OCI-LY7 (cell line): ENCODE data around the gene IQUB. TPM values are rescaled to one million over a fixed set of nuclear protein-coding genes. Genes with fewer than 3 reads are reported as not detected.

Source experiments
- BruUV-seq: library from RNA; stranded (reverse); fragments of 400-500 nt; replicated peaks from 2 replicates; lab custom pipeline; 2021; lab: Mats Ljungman, UMichigan
- CTCF ChIA-PET: fragments of 300-600 bp; sonication (Branson Sonifier 250); formaldehyde crosslinking; loops from one replicate; lab custom pipeline; 2022; ENCODE audit warnings: antibody characterized with exemption; ENCODE audit not compliant: unreplicated experiment; lab: Charles Lee
- POLR2A ChIA-PET: fragments of 300-600 bp; sonication (Branson Sonifier 250); formaldehyde crosslinking; loops from one replicate; lab custom pipeline; 2022; ENCODE audit warnings: antibody characterized with exemption; lab: Charles Lee
- DNase-seq: peaks from one replicate; pipeline ENCODE4 v3.0.0-alpha.2; 2015; ENCODE audit warnings: low spot score
- H2AFZ ChIP-seq: fragments of 200-600 bp; sonication (generic), shearing (Covaris generic); 2 replicates; pipeline ENCODE4 v1.6.1; 2014; ENCODE audit warnings: mild to moderate bottlenecking, antibody characterized with exemption, low read length, moderate library complexity
- H3K27ac ChIP-seq: fragments of 200-600 bp; sonication (generic); 2 replicates; pipeline ENCODE4 v1.5.1; 2014; ENCODE audit warnings: mixed run types, low read depth, mild to moderate bottlenecking, moderate library complexity, low read length, inconsistent platforms; ENCODE audit not compliant: poor library complexity, severe bottlenecking
- H3K36me3 ChIP-seq: fragments of 200-600 bp; sonication (generic); 2 replicates; pipeline ENCODE4 v1.6.1; 2014; ENCODE audit warnings: mild to moderate bottlenecking, antibody characterized with exemption, low read length, moderate library complexity, mixed read lengths; ENCODE audit not compliant: insufficient read depth
- H3K4me1 ChIP-seq: fragments of 200-600 bp; sonication (generic); 2 replicates; pipeline ENCODE4 v1.5.1; 2014; ENCODE audit warnings: mild to moderate bottlenecking, low read length; ENCODE audit not compliant: insufficient read depth, poor library complexity, severe bottlenecking
- H3K4me2 ChIP-seq: fragments of 200-600 bp; sonication (generic); 2 replicates; pipeline ENCODE4 v1.6.1; 2014; ENCODE audit warnings: mild to moderate bottlenecking, low read length
- H3K4me3 ChIP-seq: fragments of 200-600 bp; sonication (generic); 2 replicates; pipeline ENCODE4 v1.5.1; 2014; ENCODE audit warnings: mild to moderate bottlenecking, low read depth, low read length; ENCODE audit not compliant: poor library complexity, severe bottlenecking
- H3K79me2 ChIP-seq: fragments of 200-600 bp; sonication (generic); 2 replicates; pipeline ENCODE4 v1.6.1; 2016; ENCODE audit warnings: low read depth, mild to moderate bottlenecking, low read length, moderate library complexity, mixed read lengths; ENCODE audit not compliant: insufficient read depth
- H3K9me2 ChIP-seq: fragments of 200-600 bp; sonication (generic); 2 replicates; pipeline ENCODE4 v1.6.1; 2016; ENCODE audit warnings: mild to moderate bottlenecking, low read length, mixed read lengths; ENCODE audit not compliant: insufficient read depth
- H3K9me3 ChIP-seq: fragments of 200-600 bp; sonication (generic); 2 replicates; pipeline ENCODE4 v1.6.1; 2014; ENCODE audit warnings: mild to moderate bottlenecking, mixed run types, low read length, mixed read lengths
- H4K20me1 ChIP-seq: fragments of 200-600 bp; sonication (generic); 2 replicates; pipeline ENCODE4 v1.6.1; 2014; ENCODE audit warnings: mild to moderate bottlenecking, antibody characterized with exemption, low read length, moderate library complexity, mixed read lengths; ENCODE audit not compliant: insufficient read depth
- EZH2phosphoT487 ChIP-seq: fragments of 200-600 bp; sonication (generic); IDR thresholded peaks from 2 replicates; pipeline ENCODE4 v1.6.1; 2018; ENCODE audit warnings: low read depth, borderline replicate concordance, mild to moderate bottlenecking, mixed run types, antibody characterized with exemption, low read length, moderate library complexity, mixed read lengths
- intact Hi-C: fragments of 100-400 bp; cut with micrococcal nuclease; formaldehyde crosslinking; loops from one replicate; pipeline ENCODE4 v1.10.0; 2022; ENCODE audit not compliant: unreplicated experiment
- total RNA-seq, 2 experiments: library from RNA; depleted of rRNA in 1 of 2; stranded (reverse); fragments of >200 nt in 1 of 2; shearing (Covaris generic) in 1 of 2; gene quantifications; 2 replicates each; pipeline ENCODE4 v1.2.3, GENCODE V29; 2014 to 2022
- TF ChIP-seq, protein P1 (sequence below): fragments of 200-600 bp; sonication (generic); conservative IDR thresholded peaks from 2 replicates; pipeline ENCODE4 v1.5.1; 2014; ENCODE audit warnings: mild to moderate bottlenecking, antibody characterized with exemption, low read length, moderate library complexity, mixed read lengths

IQUB gene
- total RNA-seq, 2 experiments from 2014 or later, result 0.09 to 0.32 TPM

- Histone ChIP-seq H3K79me2 (no peaks in the 10 kb centered on the region), H3K27ac (no peak overlapping the region), H3K4me1 (no peaks in the 10 kb centered on the region), H3K4me2 (no peak overlapping the region), H3K4me3 (no peak overlapping the region), H3K36me3 (no peaks in the 10 kb centered on the region), H2AFZ (no peak overlapping the region), H3K9me3 (no peaks in the 10 kb centered on the region), H3K9me2 (no peaks in the 10 kb centered on the region), H4K20me1 (no peaks in the 10 kb centered on the region)
- no peak for DNase-seq
- ChIA-PET POLR2A (interaction anchor here (0.6 to 2.0 kb wide), 8 partner anchors 12 to 1365 kb away, joined by 3 to 7 read pairs (median 3); partner anchors contain the start of gene NDUFA5), CTCF (no interaction called here)
- no TSS peak for BruUV-seq
- intact Hi-C loops, result no loop called here
- TF ChIP-seq EZH2phosphoT487, result no peak
- TF ChIP-seq, protein P1, sequence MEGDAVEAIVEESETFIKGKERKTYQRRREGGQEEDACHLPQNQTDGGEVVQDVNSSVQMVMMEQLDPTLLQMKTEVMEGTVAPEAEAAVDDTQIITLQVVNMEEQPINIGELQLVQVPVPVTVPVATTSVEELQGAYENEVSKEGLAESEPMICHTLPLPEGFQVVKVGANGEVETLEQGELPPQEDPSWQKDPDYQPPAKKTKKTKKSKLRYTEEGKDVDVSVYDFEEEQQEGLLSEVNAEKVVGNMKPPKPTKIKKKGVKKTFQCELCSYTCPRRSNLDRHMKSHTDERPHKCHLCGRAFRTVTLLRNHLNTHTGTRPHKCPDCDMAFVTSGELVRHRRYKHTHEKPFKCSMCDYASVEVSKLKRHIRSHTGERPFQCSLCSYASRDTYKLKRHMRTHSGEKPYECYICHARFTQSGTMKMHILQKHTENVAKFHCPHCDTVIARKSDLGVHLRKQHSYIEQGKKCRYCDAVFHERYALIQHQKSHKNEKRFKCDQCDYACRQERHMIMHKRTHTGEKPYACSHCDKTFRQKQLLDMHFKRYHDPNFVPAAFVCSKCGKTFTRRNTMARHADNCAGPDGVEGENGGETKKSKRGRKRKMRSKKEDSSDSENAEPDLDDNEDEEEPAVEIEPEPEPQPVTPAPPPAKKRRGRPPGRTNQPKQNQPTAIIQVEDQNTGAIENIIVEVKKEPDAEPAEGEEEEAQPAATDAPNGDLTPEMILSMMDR, result no peak
These were observed 35.1 kb upstream of the IQUB start for GRCh38 chr7:123569352-123570010.

DNA sequence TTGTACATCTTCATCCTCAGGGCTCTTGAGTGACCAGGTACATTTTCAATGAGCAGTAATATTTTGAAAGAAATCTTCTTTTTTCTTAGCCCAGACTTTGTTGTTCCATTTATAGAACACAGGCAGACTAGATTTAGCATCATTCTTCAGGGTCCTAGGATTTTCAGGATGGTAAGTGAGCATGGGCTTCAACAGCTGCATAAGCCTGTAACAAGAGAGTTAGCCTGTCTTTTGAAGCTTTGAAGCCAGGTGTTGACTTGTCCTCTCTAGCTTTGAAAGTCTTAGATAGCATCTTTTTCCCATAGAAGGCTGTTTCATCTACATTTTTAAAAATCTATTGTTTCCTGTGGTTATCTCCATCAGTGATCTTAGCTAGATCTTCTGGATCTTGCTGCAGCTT is 27.7 kb upstream of the IQUB start:
- no TSS peak for BruUV-seq
- DNase-seq, result no peak
- H3K4me3 ChIP-seq, result no peak overlapping the region
- H3K4me1 ChIP-seq, result no peaks in the 10 kb centered on the region
- intact Hi-C loops, result no loop called here
- peaks cover 4% of the 10 kb centered on the region; the same call in 1 of the 2 replicates for H3K79me2 ChIP-seq
- ChIA-PET CTCF (no interaction called here), POLR2A (interaction anchor here (0.6 kb wide), 1 partner anchor 1284 kb away, joined by 4 read pairs; no protein-coding TSS in a partner anchor)
- H3K9me3 ChIP-seq, result no peaks in the 10 kb centered on the region
- H4K20me1 ChIP-seq, result no peaks in the 10 kb centered on the region
- H3K9me2 ChIP-seq, result no peaks in the 10 kb centered on the region
- H3K27ac ChIP-seq, result no peak overlapping the region
- H3K4me2 ChIP-seq, result no peak overlapping the region
- no peak for TF ChIP-seq EZH2phosphoT487
- TF ChIP-seq, protein P1, result no peak
- peaks cover 3% of the 10 kb centered on the region; the same call in 1 of the 2 replicates for H3K36me3 ChIP-seq
- H2AFZ ChIP-seq, result no peak overlapping the region
